Measurements from ENCODE around the gene BRD3. TPM values are rescaled to one million over a fixed set of nuclear protein-coding genes. Genes with fewer than 3 reads are reported as not detected.

BRD3 gene
- total RNA-seq, 1 donor from 2014 or later: 19.9 TPM

DNA sequence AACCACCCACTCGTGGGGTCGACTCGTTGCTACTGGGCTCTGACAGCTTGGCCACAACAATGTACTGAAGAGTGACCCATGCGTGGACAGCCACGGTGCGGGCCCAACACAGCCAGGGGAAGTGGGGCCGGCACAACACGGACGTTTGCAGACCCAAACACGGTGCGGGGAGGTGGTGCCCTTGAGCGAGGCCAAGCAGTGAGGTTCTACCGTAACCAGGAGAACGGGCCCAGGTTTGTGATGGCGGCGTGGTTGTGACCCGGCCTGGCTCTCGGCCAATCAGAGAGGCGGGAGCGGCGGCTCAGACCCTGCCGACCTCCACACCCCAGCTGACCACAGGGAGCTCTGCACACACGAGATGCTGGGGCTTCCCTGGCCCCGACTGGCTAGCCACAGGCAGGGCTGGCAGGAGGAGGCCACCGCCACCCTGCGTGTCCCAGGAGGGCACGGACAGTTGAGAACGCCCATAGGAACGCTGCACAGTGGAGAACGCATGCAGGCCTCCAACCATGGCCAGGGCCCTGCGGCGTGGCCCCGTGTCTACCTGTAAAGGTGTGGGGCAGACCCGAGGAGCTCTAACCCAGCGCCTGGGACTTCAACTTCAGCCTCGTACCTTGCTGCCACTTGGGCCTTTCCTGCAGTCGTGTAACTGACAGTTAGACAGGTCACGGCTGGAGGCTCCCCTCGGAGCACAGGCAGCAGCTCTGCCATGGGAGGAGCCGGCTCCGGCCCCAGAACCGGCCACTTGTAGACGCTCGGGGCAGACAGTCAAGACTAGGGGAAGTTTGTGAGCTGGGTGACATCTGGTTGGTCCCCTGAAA is 13.7 kb downstream of the BRD3 start:
- no peak for DNase-seq (ENCODE audit: low read depth)
- no peak overlapping the region for H3K4me3 ChIP-seq (ENCODE audit: low read depth, low read length)
- TF ChIP-seq, protein P1, sequence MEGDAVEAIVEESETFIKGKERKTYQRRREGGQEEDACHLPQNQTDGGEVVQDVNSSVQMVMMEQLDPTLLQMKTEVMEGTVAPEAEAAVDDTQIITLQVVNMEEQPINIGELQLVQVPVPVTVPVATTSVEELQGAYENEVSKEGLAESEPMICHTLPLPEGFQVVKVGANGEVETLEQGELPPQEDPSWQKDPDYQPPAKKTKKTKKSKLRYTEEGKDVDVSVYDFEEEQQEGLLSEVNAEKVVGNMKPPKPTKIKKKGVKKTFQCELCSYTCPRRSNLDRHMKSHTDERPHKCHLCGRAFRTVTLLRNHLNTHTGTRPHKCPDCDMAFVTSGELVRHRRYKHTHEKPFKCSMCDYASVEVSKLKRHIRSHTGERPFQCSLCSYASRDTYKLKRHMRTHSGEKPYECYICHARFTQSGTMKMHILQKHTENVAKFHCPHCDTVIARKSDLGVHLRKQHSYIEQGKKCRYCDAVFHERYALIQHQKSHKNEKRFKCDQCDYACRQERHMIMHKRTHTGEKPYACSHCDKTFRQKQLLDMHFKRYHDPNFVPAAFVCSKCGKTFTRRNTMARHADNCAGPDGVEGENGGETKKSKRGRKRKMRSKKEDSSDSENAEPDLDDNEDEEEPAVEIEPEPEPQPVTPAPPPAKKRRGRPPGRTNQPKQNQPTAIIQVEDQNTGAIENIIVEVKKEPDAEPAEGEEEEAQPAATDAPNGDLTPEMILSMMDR (conservative IDR thresholded peaks at IDR 0.05; ENCODE audit: low read depth, low read length): no peak

DNA sequence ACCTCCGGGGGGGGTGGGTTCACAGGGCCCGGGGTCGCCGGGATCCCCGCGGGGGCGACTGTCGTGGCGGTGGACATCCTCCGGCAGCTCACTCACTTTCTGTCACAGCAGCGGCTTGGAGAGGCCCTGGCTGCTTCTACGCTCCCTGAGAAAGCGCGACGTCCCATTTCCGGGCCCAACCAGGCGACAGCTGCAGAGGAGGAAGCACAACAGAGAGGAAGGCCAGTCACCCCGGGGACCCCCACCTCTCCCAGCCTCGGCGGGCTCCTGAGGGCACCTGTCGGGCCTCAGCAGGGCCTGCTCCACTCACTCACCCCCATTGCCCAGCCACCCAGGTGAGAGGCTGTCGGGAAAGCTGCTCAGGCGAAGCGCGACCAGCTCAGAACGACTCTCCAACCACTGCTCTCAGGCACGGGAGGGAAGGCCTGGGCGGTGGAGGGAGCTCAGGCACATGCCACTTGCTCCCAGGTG is 14.4 kb downstream of the BRD3 start:
- DNase-seq (ENCODE audit: low read depth): no peak
- TF ChIP-seq, protein P1 (conservative IDR thresholded peaks at IDR 0.05; ENCODE audit: low read depth, low read length): no peak
- H3K4me3 ChIP-seq (ENCODE audit: low read depth, low read length): no peak overlapping the region

DNA sequence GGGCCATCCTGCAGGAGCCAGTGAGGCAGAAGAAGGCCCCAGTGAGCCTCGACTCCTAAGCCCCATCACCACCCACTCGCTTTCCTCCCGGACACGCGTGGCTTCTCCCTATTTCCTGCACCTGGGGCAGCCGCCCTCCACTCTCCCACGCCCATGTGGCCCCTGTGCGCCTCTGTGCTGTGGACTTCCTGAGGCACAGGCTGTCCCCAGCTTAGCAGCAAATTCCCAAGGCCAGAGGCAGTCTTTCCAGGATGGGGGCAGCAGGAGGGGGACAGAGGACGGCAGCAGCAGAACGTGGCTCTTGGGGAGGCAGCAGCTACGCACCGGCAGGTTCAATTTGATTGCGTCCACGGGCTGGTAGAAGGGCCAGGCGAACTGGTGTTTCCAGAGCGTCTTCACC is 14.9 kb downstream of the BRD3 start:
- TF ChIP-seq, protein P1 (conservative IDR thresholded peaks at IDR 0.05; ENCODE audit: low read depth, low read length): no peak
- H3K4me3 ChIP-seq (ENCODE audit: low read depth, low read length): no peak overlapping the region
- DNase-seq (ENCODE audit: low read depth): no peak

DNA sequence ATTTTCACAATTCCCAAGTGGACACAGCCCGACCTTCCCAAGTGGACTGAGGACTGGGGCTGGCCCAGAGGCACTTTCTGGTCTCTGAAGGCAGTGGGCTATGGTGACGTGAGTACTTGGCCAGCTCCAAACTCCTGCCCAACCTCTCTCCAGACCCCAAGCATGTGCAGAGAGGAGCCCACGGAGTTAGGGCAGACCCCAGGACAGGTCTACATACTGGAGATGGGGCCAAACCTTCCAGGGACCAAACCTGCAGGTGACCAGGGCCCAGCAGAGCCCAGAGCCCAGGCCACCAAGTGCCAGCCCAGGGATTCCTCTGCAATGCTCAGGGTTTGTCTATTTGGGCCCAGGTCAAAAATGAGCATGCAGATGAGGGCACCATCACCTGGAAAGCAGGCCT is 15.3 kb downstream of the BRD3 start:
- TF ChIP-seq, protein P1 (conservative IDR thresholded peaks at IDR 0.05; ENCODE audit: low read depth, low read length): no peak

DNA sequence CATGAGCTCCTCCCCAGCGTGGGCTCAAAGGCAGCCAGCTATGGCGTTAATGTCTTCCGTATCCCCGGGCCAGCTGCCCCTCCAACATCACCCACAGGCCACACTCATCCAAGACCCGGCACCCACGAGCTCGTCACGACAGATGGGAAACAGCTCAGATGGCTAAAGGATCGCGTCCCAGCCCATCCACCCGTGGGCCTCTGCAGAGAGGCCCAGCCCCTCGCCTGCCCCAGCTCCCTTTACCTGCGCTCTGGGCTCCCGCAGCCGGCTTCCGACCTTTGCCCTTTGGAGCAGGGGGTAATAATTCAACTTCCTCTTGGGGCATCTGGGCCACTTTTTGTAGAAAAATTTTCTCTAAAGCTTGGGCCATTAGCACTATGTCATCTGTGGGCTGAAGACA is 16.5 kb downstream of the BRD3 start:
- H3K4me3 ChIP-seq (ENCODE audit: low read depth, low read length): no peak overlapping the region
- no peak for DNase-seq (ENCODE audit: low read depth)
- TF ChIP-seq, protein P1 (conservative IDR thresholded peaks at IDR 0.05; ENCODE audit: low read depth, low read length): no peak

More for the DNA sequence above, 15.3 kb downstream of the BRD3 start:
- no peak for DNase-seq (ENCODE audit: low read depth)
- H3K4me3 ChIP-seq (ENCODE audit: low read depth, low read length): no peak overlapping the region

DNA sequence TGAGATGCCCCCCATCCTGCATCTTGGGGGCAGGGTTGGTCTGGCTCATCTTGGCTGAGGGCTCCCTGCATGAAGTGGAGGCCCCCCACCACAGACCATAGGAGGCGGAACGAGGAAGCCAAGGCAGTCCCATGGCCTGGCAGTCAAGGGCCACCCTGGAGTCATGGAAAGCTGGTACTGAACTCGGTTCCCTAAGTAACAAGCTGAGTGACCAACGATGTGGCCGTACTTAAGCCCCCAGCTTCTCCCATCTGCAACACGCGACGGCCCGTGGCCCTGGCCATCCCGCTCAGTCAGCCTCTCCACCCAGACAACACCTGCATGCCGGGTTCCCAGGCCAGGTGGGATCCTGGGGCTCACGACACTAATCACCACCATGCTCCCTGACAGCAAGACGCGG is 17.1 kb downstream of the BRD3 start:
- no peak overlapping the region for H3K4me3 ChIP-seq (ENCODE audit: low read depth, low read length)
- no peak for DNase-seq (ENCODE audit: low read depth)
- TF ChIP-seq, protein P1 (conservative IDR thresholded peaks at IDR 0.05; ENCODE audit: low read depth, low read length): no peak

Data from epithelial cell of proximal tubule (primary cell).